Panc1 (cell line): ENCODE results near the gene LRP1B. TPM values are rescaled to one million over a fixed set of nuclear protein-coding genes. Genes with fewer than 3 reads are reported as not detected.

Experiments
- ATAC-seq: fragments of 200-7000 bp; cut with Tn5 transposase; 2 replicates; pipeline ENCODE4 v1.9.1; 2020; ENCODE audit warnings: mild to moderate bottlenecking, moderate library complexity
- BruUV-seq: library from RNA; stranded (reverse); fragments of 400-500 nt; replicated peaks from 2 replicates; lab custom pipeline; 2021; lab: Mats Ljungman, UMichigan
- CTCF ChIA-PET: fragments of 300-600 bp; sonication (Branson Sonifier 250); formaldehyde crosslinking; loops from one replicate; lab custom pipeline; 2022; ENCODE audit warnings: antibody characterized with exemption; lab: Charles Lee
- POLR2A ChIA-PET: fragments of 300-600 bp; sonication (Branson Sonifier 250); formaldehyde crosslinking; loops from one replicate; lab custom pipeline; 2022; ENCODE audit warnings: antibody characterized with exemption; lab: Charles Lee
- DNase-seq: peaks from one replicate; pipeline ENCODE4 v3.0.0-alpha.2; 2010; ENCODE audit warnings: low read depth, low spot score
- H3K27ac ChIP-seq: 2 replicates; pipeline ENCODE4 v1.5.1; 2011; ENCODE audit warnings: mild to moderate bottlenecking, low read length, inconsistent platforms
- H3K27me3 ChIP-seq: fragments of 200-500 bp; sonication (Bioruptor generic); 2 replicates; pipeline ENCODE4 v1.6.0; 2014; ENCODE audit warnings: low read length, inconsistent platforms; ENCODE audit not compliant: control insufficient read depth, insufficient read depth
- H3K36me3 ChIP-seq: fragments of 200-500 bp; sonication (Bioruptor generic); 2 replicates; pipeline ENCODE4 v1.5.1; 2014; ENCODE audit warnings: inconsistent platforms, mild to moderate bottlenecking, low read length, moderate library complexity; ENCODE audit not compliant: control insufficient read depth, insufficient read depth
- H3K4me1 ChIP-seq: 2 replicates; pipeline ENCODE4 v1.5.1; 2011; ENCODE audit warnings: inconsistent platforms, mild to moderate bottlenecking, low read length, moderate library complexity; ENCODE audit not compliant: control insufficient read depth, insufficient read depth
- H3K4me3 ChIP-seq, 2 experiments: 2 replicates each; pipeline ENCODE4 v1.5.1; 2011 to 2012; ENCODE audit warnings: low read depth in 2 of 2, low read length in 2 of 2, mild to moderate bottlenecking in 2 of 2, inconsistent platforms in 1 of 2, moderate library complexity in 1 of 2
- H3K9me3 ChIP-seq: fragments of 200-500 bp; sonication (Bioruptor generic); 2 replicates; pipeline ENCODE4 v1.5.1; 2014; ENCODE audit warnings: low read depth, mild to moderate bottlenecking, inconsistent platforms, low read length, moderate library complexity; ENCODE audit not compliant: control insufficient read depth, insufficient read depth
- CTCF ChIP-seq: fragments of 450-650 bp; IDR thresholded peaks from 2 replicates; pipeline ENCODE4 v1.5.1; 2017; ENCODE audit warnings: mild to moderate bottlenecking
- POLR2AphosphoS5 ChIP-seq: IDR thresholded peaks from 2 replicates; pipeline ENCODE4 v1.6.1; 2012; ENCODE audit warnings: mild to moderate bottlenecking, low read depth, low read length, moderate library complexity
- REST ChIP-seq, 2 experiments: IDR thresholded peaks; 2 replicates each; pipeline ENCODE4 v1.6.1; 2011 to 2012; ENCODE audit warnings: low read depth in 2 of 2, control low read depth in 1 of 2, low read length in 1 of 2, mild to moderate bottlenecking in 1 of 2, moderate library complexity in 1 of 2; ENCODE audit not compliant: insufficient read depth in 1 of 2
- SIN3A ChIP-seq: IDR thresholded peaks from 2 replicates; pipeline ENCODE4 v1.6.1; 2012; ENCODE audit warnings: low read depth, mild to moderate bottlenecking, low read length, moderate library complexity, borderline replicate concordance; ENCODE audit not compliant: insufficient read depth
- TCF7L2 ChIP-seq: IDR thresholded peaks from 2 replicates; pipeline ENCODE4 v1.6.1; 2011; ENCODE audit warnings: mild to moderate bottlenecking, low read depth, low read length, inconsistent platforms
- in situ Hi-C: cut with HindIII; loops from 2 replicates; pipeline ENCODE4 v1.10.0; 2016; ENCODE audit warnings: low sequenced_read_pairs, low pct_unique_long_range_greater_than_20kb
- intact Hi-C: fragments of 100-400 bp; cut with micrococcal nuclease; formaldehyde crosslinking; loops from one replicate; pipeline ENCODE4 v1.10.0; 2022; ENCODE audit not compliant: unreplicated experiment
- total RNA-seq: library from RNA; stranded (reverse); gene quantifications from one replicate; pipeline ENCODE4 v1.2.1, GENCODE V29; 2021; ENCODE audit not compliant: unreplicated experiment

LRP1B gene
- total RNA-seq, 1 experiment from 2014 or later: 0.54 TPM

DNA sequence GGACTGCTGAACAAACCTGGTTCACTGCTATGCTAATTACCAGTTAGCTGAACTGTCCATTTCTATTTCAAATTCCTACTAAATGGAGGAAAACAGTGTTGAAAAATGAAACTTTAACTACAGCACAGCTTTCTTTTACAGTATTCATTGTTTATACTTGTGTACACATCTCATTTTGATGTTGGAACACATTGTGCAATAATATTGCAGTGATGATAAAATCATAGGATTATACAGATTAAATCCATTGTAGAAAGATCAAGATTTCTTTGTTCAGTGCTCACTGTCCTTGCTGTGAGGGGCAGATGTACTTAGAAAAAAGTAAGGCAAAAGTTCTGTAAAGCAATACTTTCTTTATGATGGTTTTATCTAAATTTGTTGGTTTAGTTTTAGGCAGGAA, 1055.1 kb downstream of the LRP1B start:
- Histone ChIP-seq H3K4me3 (no peak overlapping the region), H3K27me3 (no peaks in the 10 kb centered on the region), H3K27ac (no peak overlapping the region), H3K4me1 (no peaks in the 10 kb centered on the region), H3K36me3 (no peaks in the 10 kb centered on the region), H3K9me3 (no peaks in the 10 kb centered on the region)
- in situ Hi-C loops (no loop called here), intact Hi-C loops (no loop called here)
- no peak for DNase-seq
- CTCF ChIA-PET: no interaction called here
- POLR2A ChIA-PET: no interaction called here
- TF ChIP-seq POLR2AphosphoS5: no peak
- no peak for TF ChIP-seq REST (IDR thresholded peaks at IDR 0.05; ENCODE audit: insufficient read depth in 1 of 2, low read depth in 2 of 2, low read length in 1 of 2)
- TF ChIP-seq TCF7L2: no peak
- TF ChIP-seq SIN3A: no peak
- no peak for TF ChIP-seq CTCF
- BruUV-seq: no TSS peak
- ATAC-seq: no peak

DNA sequence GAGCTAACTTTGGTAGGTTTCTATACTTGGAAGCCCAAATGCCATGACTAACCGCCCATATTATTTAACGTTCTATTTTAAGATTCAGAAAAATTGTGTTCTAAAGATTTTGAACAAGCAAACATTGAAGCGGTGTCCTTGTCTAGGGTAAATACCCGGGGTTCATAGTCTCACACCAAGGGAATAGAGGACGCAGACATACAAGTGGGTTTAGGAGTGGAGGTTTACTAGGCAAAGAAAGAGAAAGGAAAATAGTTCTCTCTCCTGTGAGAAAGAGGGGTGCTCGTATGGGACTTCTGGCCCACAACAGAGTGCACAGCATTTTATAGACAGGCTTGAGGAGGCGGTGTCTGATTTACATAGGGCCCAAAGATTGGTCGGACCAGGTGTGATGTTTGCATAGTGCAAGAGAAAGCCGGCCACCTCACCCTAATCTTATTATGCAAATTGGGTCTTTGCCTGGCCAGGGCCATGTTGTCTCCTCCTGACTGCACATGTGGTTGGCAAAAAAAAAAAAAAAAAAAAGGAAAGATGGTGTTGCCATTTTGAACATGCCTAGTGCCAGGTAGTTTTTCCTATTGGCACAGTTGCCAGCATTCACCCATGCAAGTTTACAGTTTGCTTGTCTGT, 1062.6 kb downstream of the LRP1B start:
- Histone ChIP-seq H3K4me1 (no peaks in the 10 kb centered on the region), H3K27ac (no peak overlapping the region), H3K4me3 (no peak overlapping the region), H3K27me3 (no peaks in the 10 kb centered on the region), H3K36me3 (no peaks in the 10 kb centered on the region), H3K9me3 (no peaks in the 10 kb centered on the region)
- TF ChIP-seq POLR2AphosphoS5: no peak
- TF ChIP-seq SIN3A: no peak
- TF ChIP-seq CTCF: no peak
- no peak for TF ChIP-seq REST (IDR thresholded peaks at IDR 0.05; ENCODE audit: insufficient read depth in 1 of 2, low read depth in 2 of 2, low read length in 1 of 2)
- no peak for TF ChIP-seq TCF7L2
- CTCF ChIA-PET: no interaction called here
- ATAC-seq (no peak), DNase-seq (no peak)
- BruUV-seq: no TSS peak
- in situ Hi-C loops (no loop called here), intact Hi-C loops (no loop called here)
- POLR2A ChIA-PET: no interaction called here
